SU-DHL-6 (cell line): Measurements from ENCODE around the gene RBMS1.
"Not testable (repeated sequence)": the region's sequence is repeated elsewhere in the genome, so short reads cannot be mapped to it uniquely, and the experiment has no call there.

Source experiments
- H2AFZ ChIP-seq: fragments of 200-600 bp; sonication (generic); 2 replicates; pipeline ENCODE4 v1.6.1; 2014; ENCODE audit warnings: low read depth, mild to moderate bottlenecking, moderate library complexity, mixed read lengths, antibody characterized with exemption, low read length; ENCODE audit not compliant: severe bottlenecking
- H3F3A ChIP-seq: fragments of 200-600 bp; shearing (Covaris generic); 2 replicates; pipeline ENCODE4 v1.6.0; 2016; ENCODE audit warnings: antibody characterized with exemption, mild to moderate bottlenecking; ENCODE audit not compliant: insufficient read depth
- H3K27ac ChIP-seq: fragments of 200-600 bp; sonication (generic); 2 replicates; pipeline ENCODE4 v1.5.1; 2016; ENCODE audit warnings: low read depth, mild to moderate bottlenecking, low read length, moderate library complexity, mixed read lengths
- H3K27me3 ChIP-seq: fragments of 200-600 bp; sonication (generic), shearing (Covaris generic); 2 replicates; pipeline ENCODE4 v1.6.0; 2014; ENCODE audit warnings: mild to moderate bottlenecking, low read length
- H3K36me3 ChIP-seq: fragments of 200-600 bp; sonication (generic); 2 replicates; pipeline ENCODE4 v1.6.1; 2014; ENCODE audit warnings: mild to moderate bottlenecking, low read length, mixed read lengths
- H3K4me2 ChIP-seq: fragments of 300-600, 200-600 bp; shearing (Covaris generic), sonication (generic); 2 replicates; pipeline ENCODE4 v1.6.0; 2014; ENCODE audit warnings: low read length, low read depth, mild to moderate bottlenecking; ENCODE audit not compliant: poor library complexity, severe bottlenecking
- H3K4me3 ChIP-seq: fragments of 200-600 bp; sonication (generic); 2 replicates; pipeline ENCODE4 v1.5.1; 2014; ENCODE audit warnings: antibody characterized with exemption, low read length, mild to moderate bottlenecking, mixed read lengths; ENCODE audit not compliant: insufficient read depth, poor library complexity, severe bottlenecking
- H3K79me2 ChIP-seq: fragments of 200-600 bp; sonication (generic); 2 replicates; pipeline ENCODE4 v1.6.1; 2014; ENCODE audit warnings: mild to moderate bottlenecking, low read length, moderate library complexity; ENCODE audit not compliant: insufficient read depth
- H3K9ac ChIP-seq: fragments of 200-600 bp; sonication (generic); 2 replicates; pipeline ENCODE4 v1.7.0; 2014; ENCODE audit warnings: mild to moderate bottlenecking, low read length
- H3K9me2 ChIP-seq: fragments of 200-600 bp; sonication (generic); replicated peaks from 2 replicates; pipeline ENCODE4 v1.6.1; 2014; ENCODE audit warnings: low read length; ENCODE audit not compliant: insufficient read depth
- H3K9me3 ChIP-seq: fragments of 200-600 bp; sonication (generic); 2 replicates; pipeline ENCODE4 v1.6.1; 2014; ENCODE audit warnings: low read length, mixed read lengths; ENCODE audit not compliant: insufficient read depth
- H4K20me1 ChIP-seq: fragments of 200-600 bp; sonication (generic); 2 replicates; pipeline ENCODE4 v1.6.1; 2014; ENCODE audit warnings: low read depth, mild to moderate bottlenecking, antibody characterized with exemption, low read length, moderate library complexity, mixed read lengths
- CTCF ChIP-seq: fragments of 200-600 bp; sonication (generic); IDR thresholded peaks from one replicate; pipeline ENCODE4 v1.5.1; 2017; ENCODE audit warnings: antibody characterized with exemption, mild to moderate bottlenecking, low read length, moderate library complexity; ENCODE audit not compliant: insufficient read depth, poor library complexity, severe bottlenecking
- EZH2phosphoT487 ChIP-seq: fragments of 200-600 bp; sonication (generic), shearing (Covaris generic); conservative IDR thresholded peaks from 2 replicates; pipeline ENCODE4 v1.6.1; 2018; ENCODE audit warnings: mild to moderate bottlenecking, antibody characterized with exemption, low read length, moderate library complexity, mixed read lengths

The RBMS1 gene

DNA sequence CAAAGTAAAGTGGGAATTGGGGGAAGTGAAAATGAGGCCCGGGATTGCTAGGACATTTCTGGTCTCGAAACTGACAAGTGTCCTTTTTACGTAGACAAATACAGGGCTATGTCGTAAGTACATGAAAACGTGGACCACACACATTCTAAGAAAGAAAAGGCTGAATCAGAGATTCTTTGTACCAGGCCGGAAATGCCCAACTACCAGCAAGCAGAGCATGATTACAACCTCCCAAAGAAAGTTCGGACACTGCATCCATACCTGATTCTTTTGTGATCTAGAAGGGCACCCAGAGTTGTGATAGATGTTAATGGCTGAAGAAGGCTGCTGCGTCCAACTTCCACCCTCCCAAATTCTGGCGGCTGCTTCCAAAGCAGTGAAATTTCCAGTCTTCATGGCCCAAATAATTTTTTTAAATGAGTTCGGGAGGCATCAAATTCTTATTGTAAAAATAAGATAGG is 1.7 kb downstream of the RBMS1 start:
- Histone ChIP-seq H3K4me3 (no peak overlapping the region), H3K9ac (no peak overlapping the region), H3K79me2 (no peaks in the 10 kb centered on the region)

DNA sequence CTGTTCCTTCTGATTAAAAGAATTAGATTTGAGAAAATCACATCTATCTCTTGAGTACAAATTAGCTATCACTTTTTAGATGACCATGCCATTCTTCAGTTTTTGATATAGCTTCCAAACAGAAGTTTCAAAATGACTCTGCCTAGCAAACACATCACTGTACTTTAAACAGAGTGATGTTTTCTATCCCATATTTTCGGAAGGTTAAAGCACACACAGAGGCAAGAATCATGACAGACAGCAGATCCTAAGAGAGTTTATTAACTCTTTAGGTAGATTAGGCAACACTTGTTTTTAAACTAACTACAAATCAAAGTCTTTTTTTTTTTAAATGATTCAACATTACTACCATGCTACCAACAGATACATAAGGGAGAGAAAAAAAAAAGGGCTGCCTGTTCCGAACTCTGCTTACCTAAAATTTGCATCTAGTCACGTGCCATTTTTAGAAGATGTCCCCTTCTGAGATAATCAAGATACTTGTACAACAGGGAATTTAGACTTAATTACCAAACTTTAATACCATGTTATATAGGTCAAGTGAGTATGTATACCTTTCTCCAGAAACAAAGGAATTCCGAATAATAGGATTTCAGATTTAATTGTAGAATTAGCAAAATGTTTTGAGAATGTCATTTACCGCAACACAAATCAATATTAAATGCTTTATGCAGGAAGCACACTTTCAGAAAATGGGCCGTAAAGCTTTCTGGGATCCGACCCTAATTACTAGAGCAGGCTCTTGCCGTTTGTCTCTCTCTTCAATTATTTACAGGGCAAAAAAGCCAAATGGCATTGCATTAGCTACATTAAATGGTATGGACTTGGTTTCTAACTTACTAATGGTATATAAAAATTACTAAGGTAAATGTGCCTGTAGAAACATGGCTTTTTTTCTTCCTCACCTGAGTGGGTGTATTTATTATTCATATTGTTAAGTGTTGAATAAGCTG is 2.6 kb downstream of the RBMS1 start:
- no peak for TF ChIP-seq CTCF
- TF ChIP-seq EZH2phosphoT487: no peak
- H4K20me1 ChIP-seq: no peaks in the 10 kb centered on the region
- H3K27ac ChIP-seq: no peak overlapping the region
- no peaks in the 10 kb centered on the region for H3K9me2 ChIP-seq
- no peak overlapping the region for H3K9ac ChIP-seq
- no peak overlapping the region for H3K4me3 ChIP-seq
- H3K9me3 ChIP-seq: no peaks in the 10 kb centered on the region
- H3F3A ChIP-seq: no peaks in the 10 kb centered on the region
- H2AFZ ChIP-seq: no peak overlapping the region
- no peaks in the 10 kb centered on the region for H3K27me3 ChIP-seq
- H3K79me2 ChIP-seq: no peaks in the 10 kb centered on the region
- H3K36me3 ChIP-seq: no peaks in the 10 kb centered on the region
- no peak overlapping the region for H3K4me2 ChIP-seq

More for the DNA sequence above, 1.7 kb downstream of the RBMS1 start:
- no peaks in the 10 kb centered on the region for H3K9me2 ChIP-seq
- H3K9me3 ChIP-seq: no peaks in the 10 kb centered on the region
- H3K36me3 ChIP-seq: no peaks in the 10 kb centered on the region
- H4K20me1 ChIP-seq: no peaks in the 10 kb centered on the region
- no peaks in the 10 kb centered on the region for H3F3A ChIP-seq
- no peaks in the 10 kb centered on the region for H3K27me3 ChIP-seq
- TF ChIP-seq CTCF (no peak), EZH2phosphoT487 (no peak)
- H3K4me2 ChIP-seq: no peak overlapping the region
- no peak overlapping the region for H3K27ac ChIP-seq
- no peak overlapping the region for H2AFZ ChIP-seq

DNA sequence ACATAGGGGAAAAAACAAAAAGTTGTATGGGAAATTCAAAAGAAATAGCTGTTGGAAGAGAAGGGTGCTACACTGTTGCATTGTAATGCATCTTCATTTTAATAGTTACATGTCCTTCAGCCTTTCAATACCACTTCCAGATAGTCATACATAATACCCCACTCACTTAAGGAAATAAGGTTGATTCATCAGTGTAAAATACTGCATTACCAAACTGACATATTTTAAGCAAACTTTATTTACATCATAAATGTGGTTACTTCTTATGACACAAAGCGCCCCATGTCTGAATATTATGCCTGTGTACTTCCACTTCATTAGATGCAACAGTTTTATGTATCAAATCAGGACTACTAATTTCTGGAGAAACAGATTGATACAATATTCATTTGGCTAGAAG is 4.5 kb downstream of the RBMS1 start:
- Histone ChIP-seq H3K9ac (no peak overlapping the region), H3K36me3 (no peaks in the 10 kb centered on the region), H3K4me3 (no peak overlapping the region), H3K9me2 (no peaks in the 10 kb centered on the region), H3K79me2 (no peaks in the 10 kb centered on the region), H3K4me2 (no peak overlapping the region), H4K20me1 (no peaks in the 10 kb centered on the region), H3K27ac (no peak overlapping the region), H3K27me3 (no peaks in the 10 kb centered on the region), H2AFZ (no peak overlapping the region), H3F3A (no peaks in the 10 kb centered on the region), H3K9me3 (no peaks in the 10 kb centered on the region)
- TF ChIP-seq EZH2phosphoT487: no peak
- TF ChIP-seq CTCF: no peak

DNA sequence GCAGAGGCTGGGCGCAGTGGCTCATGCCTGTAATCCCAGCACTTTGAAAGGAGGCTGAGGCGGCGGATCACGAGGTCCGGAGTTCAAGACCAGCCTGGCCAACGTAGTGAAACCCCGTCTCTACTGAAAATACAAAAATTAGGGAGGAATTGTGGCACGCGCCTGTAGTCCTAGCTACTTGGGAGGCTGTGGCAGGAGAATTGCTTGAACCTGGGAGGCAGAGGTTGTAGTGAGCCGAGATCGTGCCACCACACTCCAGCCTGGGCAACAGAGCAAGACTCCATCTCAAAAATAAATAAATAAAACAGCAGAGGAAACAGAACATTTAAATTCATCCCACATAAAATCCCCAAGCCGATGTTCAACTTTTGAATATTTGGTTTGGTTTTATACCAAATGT is 5.3 kb downstream of the RBMS1 start:
- H3K4me3 ChIP-seq, H3K9me3 ChIP-seq, H4K20me1 ChIP-seq, H2AFZ ChIP-seq, H3K4me2 ChIP-seq, H3K27ac ChIP-seq, H3K9me2 ChIP-seq, H3F3A ChIP-seq, H3K9ac ChIP-seq, H3K79me2 ChIP-seq, H3K27me3 ChIP-seq, H3K36me3 ChIP-seq: not testable (repeated sequence)
